Stomach (tissue), 9 donors: Measurements from ENCODE around the gene TATDN2. TPM values are rescaled to one million over a fixed set of nuclear protein-coding genes. Genes with fewer than 3 reads are reported as not detected.
"Not testable (repeated sequence)": the region's sequence is repeated elsewhere in the genome, so short reads cannot be mapped to it uniquely, and the experiment has no call there.

Experiments used
- DNase-seq, 2 donors: peaks; one replicate each; pipeline versions ENCODE4 v3.0.0 to v3.0.0-alpha.2; 2013 to 2019
- H3K27ac ChIP-seq, 5 donors: fragments of 200-600 bp in 4 of 5; sonication (generic) in 4 of 5; one replicate each; pipeline ENCODE4 v1.5.1; 2013 to 2019; ENCODE audit warnings: mild to moderate bottlenecking in 1 of 5, moderate library complexity in 1 of 5
- H3K27me3 ChIP-seq, 3 donors: fragments of 200-600 bp; sonication (generic); one replicate each; pipeline ENCODE4 v1.5.1; 2017 to 2019; ENCODE audit warnings: mixed run types in 1 of 3
- H3K36me3 ChIP-seq, 4 donors: fragments of 200-600 bp; sonication (generic); 1 replicate in 3 of 4; 2 replicates in 1 of 4; pipeline ENCODE4 v1.5.1; 2016 to 2019
- H3K4me1 ChIP-seq, 4 donors: fragments of 200-600 bp; sonication (generic); one replicate each; pipeline ENCODE4 v1.5.1; 2016 to 2019
- H3K4me3 ChIP-seq, 4 donors: fragments of 200-600 bp; sonication (generic) in 3 of 4; one replicate each; pipeline ENCODE4 v1.5.1; 2016 to 2019; ENCODE audit warnings: mild to moderate bottlenecking in 1 of 4
- H3K9me3 ChIP-seq, 4 donors: fragments of 200-600 bp; sonication (generic); one replicate each; pipeline ENCODE4 v1.5.1; 2016 to 2019
- CTCF ChIP-seq, 7 experiments: fragments of 450-650 bp in 4 of 7; fragments of 200-600 bp in 3 of 7; sonication (generic) in 3 of 7; IDR thresholded peaks; one replicate each; pipeline ENCODE4 v1.5.1; 2016 to 2019; ENCODE audit warnings: antibody characterized with exemption in 7 of 7, control low read depth in 2 of 7, mild to moderate bottlenecking in 1 of 7
- EP300 ChIP-seq: sonication (generic); formaldehyde crosslinking; IDR thresholded peaks from one replicate; pipeline ENCODE4 v1.6.1; 2017; ENCODE audit warnings: antibody characterized with exemption
- POLR2A ChIP-seq, 4 donors: fragments of 450-650 bp; IDR thresholded peaks; one replicate each; pipeline ENCODE4 v1.6.1; 2016; ENCODE audit warnings: antibody characterized with exemption in 4 of 4, control low read depth in 2 of 4, mild to moderate bottlenecking in 1 of 4, moderate library complexity in 1 of 4
- POLR2AphosphoS5 ChIP-seq, 3 donors: sonication (generic); formaldehyde crosslinking; IDR thresholded peaks; one replicate each; pipeline ENCODE4 v1.6.1; 2016; ENCODE audit warnings: antibody characterized with exemption in 3 of 3
- whole genome bisulfite sequencing, 5 donors: extraction: QIAGEN DNeasy Blood & Tissue Kit in 3 of 5; methylation state at CpG; one replicate each; pipeline versions ENCODE4 v1.1.5 to v1.1.7; 2013 to 2018; 5-methylcytosine and 5-hydroxymethylcytosine counted together
- intact Hi-C: fragments of 100-400 bp; cut with DNase I; formaldehyde crosslinking; loops from one replicate; pipeline ENCODE4 v1.15.1; 2023; ENCODE audit warnings: low total_unique reads
- polyA plus RNA-seq, 3 donors: library from polyadenylated mRNA; stranded (reverse); fragments of 200-250 nt; gene quantifications; one replicate each; pipeline ENCODE4 v1.2.3, GENCODE V29; 2013
- total RNA-seq, 5 donors: library from RNA; depleted of rRNA; stranded (reverse); fragments of >200 nt; gene quantifications; one replicate each; pipeline versions ENCODE4 v1.1.0 to v1.2.3, GENCODE V29; 2014 to 2016
- donor health status: healthy with polysubstance abuse.
- donor health status: Bipolar disorder and iron deficiency.
- donor health status: healthy.

TATDN2 gene
- total and polyA plus RNA-seq, 8 donors: 10.4 to 37.5 (median 17.1) TPM

DNA sequence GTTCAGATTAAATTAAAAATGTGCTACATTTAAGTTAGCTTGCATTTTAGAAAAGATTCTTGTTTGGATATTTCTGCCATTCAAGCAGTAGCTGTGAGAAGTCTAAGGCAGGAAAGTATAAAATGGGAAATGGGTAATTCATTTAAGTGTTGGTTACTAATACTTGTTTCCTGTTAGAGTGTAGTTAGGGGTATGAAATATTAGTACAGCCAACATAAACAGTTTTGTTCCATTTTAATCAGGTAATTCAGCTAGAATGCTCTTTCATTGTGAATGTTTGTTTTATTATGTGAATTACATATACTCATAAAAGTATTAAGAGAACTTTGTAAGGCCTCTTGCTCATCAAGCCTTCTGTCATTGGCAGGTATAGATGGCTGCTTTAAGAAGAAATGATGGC lies 19.9 kb downstream of the TATDN2 start:
- TF ChIP-seq CTCF (IDR thresholded peaks at IDR 0.05) (no peak), POLR2A (IDR thresholded peaks at IDR 0.05) (no peak), EP300 (no peak), POLR2AphosphoS5 (IDR thresholded peaks at IDR 0.05) (no peak)
- Histone ChIP-seq H3K27me3 (no peaks in the 10 kb centered on the region), H3K4me3 (no peak overlapping the region), H3K9me3 (no peaks in the 10 kb centered on the region), H3K4me1 (peaks cover 4 to 66% (median 34%) of the 10 kb centered on the region in 4 donors), H3K27ac (no peak overlapping the region), H3K36me3 (peaks cover 37 to 85% (median 66%) of the 10 kb centered on the region in 4 donors)
- no peak for DNase-seq
- intact Hi-C loops: no loop called here

GRCh38 chr3:10268930-10269329 lies 20.7 kb downstream of the TATDN2 start:
- Histone ChIP-seq H3K4me1 (peaks cover 12 to 66% (median 36%) of the 10 kb centered on the region in 4 donors), H3K36me3 (peaks cover 37 to 91% (median 64%) of the 10 kb centered on the region in 4 donors), H3K9me3 (no peaks in the 10 kb centered on the region), H3K27ac (no peak overlapping the region), H3K4me3 (no peak overlapping the region), H3K27me3 (no peaks in the 10 kb centered on the region)
- intact Hi-C loops: no loop called here
- TF ChIP-seq CTCF (IDR thresholded peaks at IDR 0.05): no peak
- TF ChIP-seq EP300: no peak
- TF ChIP-seq POLR2AphosphoS5 (IDR thresholded peaks at IDR 0.05): no peak
- TF ChIP-seq POLR2A (IDR thresholded peaks at IDR 0.05): no peak
- no peak for DNase-seq
- 80 to 91% (median 90%) methylated on average over 5 of the region's 5 CpGs for WGBS, 5 donors

DNA sequence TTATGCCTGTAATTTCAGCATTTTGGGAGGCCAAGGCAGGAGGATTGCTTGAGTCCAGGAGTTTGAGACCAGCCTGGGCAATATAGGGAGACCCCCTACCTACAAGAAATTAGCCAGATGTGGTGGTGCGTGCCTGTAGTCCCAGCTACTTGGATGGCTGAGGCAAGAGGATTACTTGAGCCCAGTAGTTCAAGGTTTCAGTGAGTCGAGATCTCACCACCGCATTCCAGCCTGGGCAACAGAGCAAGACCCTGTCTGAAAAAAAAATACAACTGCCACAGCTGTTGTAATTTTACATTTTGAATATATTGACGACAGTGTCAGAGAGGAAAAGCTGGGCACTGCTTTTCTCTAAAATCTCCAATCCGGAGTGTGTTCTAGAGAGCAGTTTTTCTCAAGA lies 21.2 kb downstream of the TATDN2 start:
- Histone ChIP-seq H3K9me3 (no peaks in the 10 kb centered on the region), H3K4me3 (no peak overlapping the region), H3K4me1 (peaks cover 12 to 66% (median 37%) of the 10 kb centered on the region in 4 donors), H3K27me3 (no peaks in the 10 kb centered on the region), H3K27ac (no peak overlapping the region), H3K36me3 (peaks cover 37 to 86% (median 62%) of the 10 kb centered on the region in 4 donors)
- 94 to 97% (median 97%) methylated on average over 5 of the region's 5 CpGs for WGBS, 5 donors
- DNase-seq: no peak
- intact Hi-C loops: no loop called here
- no peak for TF ChIP-seq EP300
- TF ChIP-seq POLR2A (IDR thresholded peaks at IDR 0.05): no peak
- no peak for TF ChIP-seq CTCF (IDR thresholded peaks at IDR 0.05)
- no peak for TF ChIP-seq POLR2AphosphoS5 (IDR thresholded peaks at IDR 0.05)

DNA sequence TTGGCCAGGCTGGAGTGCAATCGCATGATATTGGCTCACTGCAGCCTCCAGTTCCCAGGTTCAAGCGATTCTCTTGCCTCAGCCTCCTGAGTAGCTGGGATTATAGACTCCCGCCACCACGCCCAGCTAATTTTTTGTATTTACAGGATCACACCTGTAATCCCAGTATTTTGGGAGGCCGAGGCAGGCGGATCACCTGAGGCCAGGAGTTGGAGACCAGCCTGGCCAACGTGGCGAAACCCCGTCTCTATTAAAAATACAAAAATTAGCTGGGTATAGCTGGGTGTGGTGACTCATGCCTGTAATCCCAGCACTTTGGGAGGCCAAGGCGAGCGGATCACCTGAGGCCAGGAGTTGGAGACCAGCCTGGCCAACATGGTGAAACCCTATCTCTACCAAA lies 24.2 kb downstream of the TATDN2 start:
- DNase-seq, intact Hi-C loops: not testable (repeated sequence)
- 88 to 96% (median 95%) methylated on average over 11 of the region's 11 CpGs for WGBS, 5 donors

GRCh38 chr3:10272977-10273376 lies 24.7 kb downstream of the TATDN2 start:
- H3K36me3 ChIP-seq: peaks cover 48 to 82% (median 71%) of the 10 kb centered on the region in 4 donors
- intact Hi-C loops: no loop called here
- H3K4me3 ChIP-seq: no peak overlapping the region
- H3K4me1 ChIP-seq: peaks cover 12 to 43% (median 31%) of the 10 kb centered on the region in 4 donors
- 86 to 100% (median 94%) methylated on average over 2 of the region's 2 CpGs for WGBS, 5 donors
- no peaks in the 10 kb centered on the region for H3K27me3 ChIP-seq
- H3K27ac ChIP-seq: no peak overlapping the region
- no peak for DNase-seq
- no peak for TF ChIP-seq POLR2AphosphoS5 (IDR thresholded peaks at IDR 0.05)
- TF ChIP-seq CTCF (IDR thresholded peaks at IDR 0.05): no peak
- TF ChIP-seq POLR2A (IDR thresholded peaks at IDR 0.05): no peak
- no peaks in the 10 kb centered on the region for H3K9me3 ChIP-seq

More for the DNA sequence above, 24.2 kb downstream of the TATDN2 start:
- not testable (repeated sequence) for H3K9me3 ChIP-seq, H3K4me3 ChIP-seq, H3K27ac ChIP-seq, H3K27me3 ChIP-seq
- Histone ChIP-seq H3K4me1 (peaks cover 12 to 48% (median 34%) of the 10 kb centered on the region in 4 donors), H3K36me3 (peaks cover 43 to 79% (median 68%) of the 10 kb centered on the region in 4 donors)
